Fibroblast of peridontal ligament (primary cell): ENCODE data around the gene SORCS2.

ENCODE experiments used
- DNase-seq: peaks from one replicate; pipeline ENCODE4 v3.0.0-alpha.2; 2010; ENCODE audit errors: extremely low read depth

The SORCS2 gene

DNA sequence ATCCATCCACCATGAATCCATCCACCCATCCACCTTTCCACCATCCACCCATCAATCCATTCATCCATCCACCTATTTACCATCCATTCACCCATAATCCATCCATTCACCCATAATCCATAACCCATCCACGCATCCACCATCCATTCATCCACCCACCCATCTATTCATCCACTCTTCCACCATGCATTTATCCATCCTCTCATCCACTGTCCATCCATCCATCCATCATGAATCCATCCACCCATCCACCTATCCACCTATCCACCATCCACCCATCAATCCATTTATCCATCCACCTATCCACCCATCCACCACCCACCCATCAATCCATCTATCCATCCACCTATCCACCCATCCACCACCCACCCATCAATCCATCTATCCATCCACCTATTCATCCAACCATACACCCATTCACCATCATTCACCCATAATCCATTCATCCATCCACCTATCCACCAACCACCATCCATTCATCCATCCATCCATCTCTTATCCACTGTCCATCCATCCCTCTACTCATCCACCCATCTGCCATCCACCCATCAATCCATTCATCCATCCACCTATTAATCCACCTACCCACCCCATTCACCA lies 422.1 kb downstream of the SORCS2 start:
- DNase-seq, result no peak

DNA sequence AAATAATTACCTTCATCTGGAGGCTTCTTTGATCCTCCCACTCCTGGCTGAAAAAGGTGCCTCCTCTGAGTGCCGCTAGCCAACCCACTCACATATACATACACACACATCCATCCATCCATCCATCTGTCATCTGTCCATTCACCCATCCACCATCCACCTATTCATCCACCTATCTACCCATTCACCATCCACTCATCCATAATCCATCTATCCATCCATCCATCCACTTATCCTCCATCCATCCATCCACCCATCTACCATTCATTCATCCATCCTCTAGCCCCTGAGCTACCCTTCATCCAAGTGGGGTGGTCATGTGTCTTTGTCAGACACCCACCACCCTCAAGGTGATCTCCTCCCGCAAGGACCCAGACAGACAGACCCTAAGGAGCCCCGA lies 423.9 kb downstream of the SORCS2 start:
- no peak for DNase-seq

DNA sequence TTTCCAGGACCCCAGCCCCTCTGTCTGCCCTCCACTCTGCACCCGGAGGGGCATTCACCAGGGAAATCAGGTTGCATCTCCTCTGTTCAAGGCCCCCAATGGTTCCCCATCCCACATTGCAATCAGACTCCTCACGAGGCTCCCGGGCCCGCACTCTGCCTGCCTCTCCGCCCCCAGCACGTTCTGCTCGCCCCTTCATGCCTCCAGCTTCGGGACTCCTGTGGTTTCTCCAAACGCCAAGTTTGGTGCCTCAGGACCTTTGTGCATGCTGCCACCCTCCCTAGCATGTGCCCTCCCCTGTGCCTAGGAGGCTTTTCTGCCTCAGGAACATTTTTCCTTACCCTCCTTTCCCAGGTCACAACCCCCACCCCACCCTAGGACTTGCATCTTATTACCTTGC lies 426.0 kb downstream of the SORCS2 start:
- no peak for DNase-seq

DNA sequence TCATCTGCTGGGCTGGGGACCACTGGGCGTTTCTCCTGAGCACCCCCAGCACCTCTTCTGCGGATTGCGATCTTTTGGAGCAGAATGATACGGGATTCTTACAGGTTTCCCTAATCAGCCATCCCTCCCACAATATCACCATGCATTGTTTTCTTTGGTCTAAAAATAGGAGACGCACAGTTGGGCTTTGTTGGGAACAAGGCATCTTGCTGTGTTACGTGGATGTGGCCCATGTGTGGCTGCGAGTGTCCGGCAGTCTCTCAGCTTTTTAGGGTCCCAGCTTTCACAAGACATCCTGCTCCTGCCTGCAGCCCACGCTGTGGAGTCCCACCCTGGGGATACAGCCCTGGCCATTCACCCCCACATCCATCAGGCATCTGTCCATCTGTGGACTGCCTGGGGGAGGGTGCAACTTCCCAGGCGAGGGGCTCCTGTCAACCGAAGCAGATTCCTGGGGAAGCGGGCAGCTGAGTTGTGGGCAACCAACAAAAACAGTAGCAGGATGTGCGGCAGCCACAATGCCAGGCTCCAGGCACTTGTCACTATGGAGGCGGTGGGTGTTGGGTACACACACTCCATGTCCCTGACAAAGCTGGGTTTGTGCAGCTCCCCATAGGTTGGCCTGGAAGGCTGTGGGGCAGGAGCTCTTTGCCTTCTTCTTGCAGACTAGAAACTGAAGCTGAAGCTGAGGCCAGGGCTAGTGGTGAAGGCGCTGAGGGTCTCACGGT lies 427.9 kb downstream of the SORCS2 start:
- no peak for DNase-seq

DNA sequence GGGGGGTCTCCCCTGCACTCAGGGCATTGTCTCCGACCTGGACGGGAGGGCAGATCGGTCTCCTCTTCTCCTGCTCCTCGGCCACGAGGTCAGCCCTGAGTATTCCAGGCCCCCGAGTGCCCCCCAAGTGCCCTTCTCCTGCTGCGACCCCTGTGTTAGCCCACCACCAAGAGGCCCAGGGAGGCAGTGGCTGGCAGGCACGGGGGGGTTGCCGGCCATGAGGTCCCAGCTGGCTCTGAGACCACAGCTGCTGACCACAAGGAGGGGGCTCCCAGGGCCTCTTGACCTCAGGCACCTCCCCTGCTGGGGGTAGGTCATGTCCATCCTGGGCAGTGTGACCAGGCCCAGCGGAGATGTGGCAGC lies 428.5 kb downstream of the SORCS2 start:
- DNase-seq, result no peak

DNA sequence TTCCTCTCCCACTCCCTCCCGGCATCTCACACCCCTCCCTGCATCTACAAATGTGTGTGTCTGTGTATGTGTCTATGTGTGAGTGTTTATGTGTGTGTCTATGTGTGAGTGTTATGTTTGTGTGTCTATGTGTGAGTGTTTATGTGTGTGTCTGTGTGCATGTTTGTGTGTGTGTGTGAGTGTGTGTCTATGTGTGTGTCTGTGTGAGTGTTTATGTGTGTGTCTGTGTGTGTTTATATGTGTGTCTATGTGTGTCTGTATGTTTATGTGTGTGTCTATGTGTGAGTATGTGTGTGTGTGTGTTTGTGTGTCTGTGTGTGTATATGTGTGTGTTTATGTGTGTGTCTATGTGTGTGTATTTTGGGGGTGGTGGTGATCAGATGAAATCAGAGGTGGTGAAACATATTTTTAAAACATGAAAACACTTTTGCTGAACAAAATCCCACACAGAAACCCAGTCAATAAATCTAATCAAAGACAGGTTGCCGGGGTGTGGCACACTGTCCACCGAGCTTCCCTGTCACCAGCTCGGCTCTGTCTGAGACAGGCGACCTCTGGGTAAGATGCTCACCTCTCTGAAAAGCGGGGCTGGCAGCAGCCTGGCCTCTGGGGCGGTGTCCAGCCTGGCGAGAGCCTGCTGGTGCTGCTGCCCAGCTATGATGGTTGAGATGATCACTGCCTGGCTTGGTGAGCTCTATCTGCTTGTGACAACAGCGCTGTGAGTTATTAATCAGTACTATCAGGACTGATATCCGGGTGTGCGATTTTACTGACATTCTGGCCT lies 429.1 kb downstream of the SORCS2 start:
- DNase-seq, result no peak

DNA sequence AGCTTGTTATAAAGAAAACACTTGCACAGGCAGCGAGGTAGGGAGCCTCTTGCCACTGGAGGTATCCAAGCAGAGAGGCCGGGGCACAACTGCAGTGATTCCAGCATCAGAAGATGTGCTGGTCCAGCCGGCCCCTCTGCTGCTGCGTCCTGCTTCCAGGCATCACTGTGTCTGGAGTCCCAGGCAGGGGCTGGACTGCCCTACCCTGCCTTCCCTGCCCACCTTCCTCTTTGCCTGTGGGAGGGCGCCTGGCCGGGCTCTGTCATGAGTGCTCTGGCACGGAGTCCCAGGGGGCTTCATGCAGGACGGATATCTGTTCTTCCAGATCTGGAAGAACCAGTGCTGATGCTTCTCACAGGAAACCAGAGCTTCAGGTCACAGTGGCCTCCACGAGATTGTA lies 430.0 kb downstream of the SORCS2 start:
- no peak for DNase-seq

DNA sequence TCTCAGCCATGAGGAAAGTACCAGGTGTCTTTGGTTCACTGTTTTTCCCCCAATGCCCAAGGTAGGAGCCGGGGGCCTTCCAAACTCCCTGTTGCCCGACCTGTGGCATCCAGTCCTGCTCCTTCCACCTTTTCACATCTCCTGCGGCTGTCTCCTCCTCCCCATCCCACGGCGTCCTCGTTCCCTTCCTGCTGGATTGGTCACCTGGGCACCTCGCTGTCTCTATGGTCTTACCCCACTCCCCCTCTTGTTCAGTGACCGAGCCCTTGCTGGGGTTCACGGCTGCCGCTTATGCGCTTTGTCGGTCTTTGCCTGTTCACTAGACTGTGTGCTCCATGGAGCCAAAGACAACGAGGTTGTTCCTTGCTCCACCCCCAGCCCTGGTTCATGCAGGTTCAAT lies 431.1 kb downstream of the SORCS2 start:
- DNase-seq, result no peak

DNA sequence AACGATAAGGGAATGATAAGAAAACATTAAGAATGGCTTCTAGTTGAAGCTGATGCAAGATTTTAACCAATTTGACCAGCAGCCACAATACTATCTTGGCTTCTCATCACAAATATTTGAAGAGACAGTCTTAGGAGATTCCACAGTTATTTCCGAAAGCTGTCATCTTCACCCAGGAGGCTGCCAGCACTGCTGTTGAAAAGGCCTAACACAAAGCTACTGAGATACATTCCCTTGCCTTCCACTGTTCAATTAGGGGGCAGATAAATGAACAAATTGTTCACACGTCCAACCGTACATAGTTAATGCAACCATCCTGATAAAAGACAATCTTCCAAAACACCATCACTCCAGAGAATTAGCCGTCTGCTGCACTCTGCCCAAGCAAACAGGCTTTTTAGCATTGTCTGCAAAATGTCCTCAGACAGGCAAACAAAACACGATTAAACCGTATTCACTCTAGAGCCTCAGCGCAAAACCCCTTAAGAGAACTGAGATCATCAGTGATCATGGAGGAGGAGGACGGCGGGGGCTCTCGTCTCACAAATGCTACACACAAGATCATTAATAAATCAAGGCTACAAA lies 432.1 kb downstream of the SORCS2 start:
- DNase-seq, result no peak

DNA sequence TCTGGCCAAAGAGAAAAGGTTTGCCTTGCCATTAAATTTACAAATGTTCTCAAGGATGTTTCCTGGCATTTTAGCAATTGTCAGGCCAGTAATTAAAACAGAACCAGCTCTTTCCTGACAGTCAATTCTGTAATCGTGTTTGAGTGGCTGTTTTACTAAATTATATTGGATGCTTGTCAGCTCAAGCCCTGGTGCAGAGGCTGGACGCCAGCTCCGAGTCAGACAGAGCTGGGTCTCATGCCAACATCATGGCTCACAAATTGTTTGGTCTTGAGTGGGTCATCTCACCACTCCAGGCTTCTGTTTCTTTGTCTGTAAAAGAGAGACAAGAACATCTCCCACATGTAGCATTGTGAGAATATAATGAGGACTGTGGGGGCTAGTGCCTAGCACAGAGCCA lies 432.7 kb downstream of the SORCS2 start:
- DNase-seq, result peak; percentile 42

DNA sequence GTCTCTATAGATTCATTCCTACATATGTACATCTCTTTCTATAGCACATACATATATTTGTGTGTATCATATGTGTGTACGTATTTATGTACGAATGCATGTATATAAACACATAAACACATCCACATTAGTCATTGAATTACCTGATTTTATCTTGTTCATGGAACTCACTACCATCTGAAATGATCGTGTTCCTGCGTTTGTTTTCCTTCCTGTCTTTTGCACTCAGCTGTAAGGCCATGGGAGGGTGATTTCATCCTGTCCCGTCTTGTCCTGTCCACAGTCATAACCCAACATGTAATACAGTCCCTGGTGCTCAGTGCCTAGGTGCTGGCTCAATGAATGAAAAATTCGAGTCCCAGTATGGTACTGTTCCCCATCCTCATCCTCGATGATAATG lies 434.2 kb downstream of the SORCS2 start:
- DNase-seq, result no peak

DNA sequence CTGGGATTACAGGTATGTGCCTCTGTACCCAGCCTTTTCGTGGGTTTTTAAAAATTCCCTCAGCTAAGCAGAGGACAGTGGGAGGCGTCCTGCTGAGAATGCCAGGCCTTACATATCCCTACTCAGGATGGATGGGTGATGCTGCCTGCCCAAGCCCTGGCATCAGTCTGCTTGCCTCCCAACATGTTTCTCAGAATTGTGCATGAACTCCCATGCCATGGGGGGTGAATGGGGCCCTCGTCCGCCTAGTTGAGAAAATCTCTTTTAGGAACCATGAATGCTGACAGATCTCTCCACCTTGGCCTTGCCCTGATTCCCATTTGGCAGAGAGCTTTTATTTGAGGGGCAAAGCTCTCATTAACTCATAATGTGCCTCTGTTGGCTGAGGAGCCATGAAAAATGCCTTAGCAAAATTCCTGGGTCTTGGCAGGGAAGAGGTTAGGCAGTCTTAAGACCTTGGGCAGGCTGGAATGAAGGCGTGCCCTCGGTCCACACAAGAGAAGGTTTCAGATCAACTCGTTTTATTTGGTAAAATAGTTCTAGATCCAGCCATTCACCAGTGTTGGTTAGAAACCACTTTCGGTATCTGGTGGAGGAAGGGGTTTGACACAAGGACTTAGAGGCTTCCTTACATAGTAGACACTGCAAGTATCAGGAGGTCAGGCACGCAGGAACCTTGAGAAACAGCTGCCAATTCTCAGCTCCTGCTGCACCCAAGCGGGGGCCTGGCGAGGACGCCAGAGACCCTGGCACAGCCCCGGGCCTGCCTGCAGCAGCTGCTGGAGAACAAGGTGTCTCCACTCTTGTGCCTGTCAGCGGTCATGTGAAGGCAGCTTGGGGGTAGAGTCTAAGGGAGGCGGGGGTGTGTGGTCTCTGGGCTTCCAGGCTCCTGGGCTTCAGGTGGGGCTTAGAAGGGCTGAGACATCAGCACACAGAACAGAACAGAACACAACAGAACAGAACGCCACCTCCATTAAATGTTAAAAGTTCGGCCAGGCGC lies 435.2 kb downstream of the SORCS2 start:
- no peak for DNase-seq

DNA sequence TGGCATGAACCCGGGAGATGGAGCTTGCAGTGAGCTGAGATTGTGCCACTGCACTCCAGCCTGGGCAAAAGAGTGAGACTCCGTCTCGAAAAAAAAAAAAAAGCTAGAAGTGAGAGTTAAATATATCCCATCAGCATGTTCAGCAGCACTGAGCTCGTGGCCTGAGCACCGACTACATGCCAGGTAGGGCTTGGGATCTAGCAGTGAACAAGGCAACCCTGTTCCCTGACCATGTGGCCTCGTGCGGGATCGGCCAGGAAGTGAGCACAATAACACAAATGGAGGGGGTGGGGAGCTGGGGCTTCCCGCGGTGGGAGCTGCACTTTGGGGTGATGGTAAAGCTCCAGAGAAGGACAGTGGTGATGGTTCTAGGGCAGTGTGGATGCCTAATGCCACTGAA lies 436.1 kb downstream of the SORCS2 start:
- DNase-seq, result no peak

DNA sequence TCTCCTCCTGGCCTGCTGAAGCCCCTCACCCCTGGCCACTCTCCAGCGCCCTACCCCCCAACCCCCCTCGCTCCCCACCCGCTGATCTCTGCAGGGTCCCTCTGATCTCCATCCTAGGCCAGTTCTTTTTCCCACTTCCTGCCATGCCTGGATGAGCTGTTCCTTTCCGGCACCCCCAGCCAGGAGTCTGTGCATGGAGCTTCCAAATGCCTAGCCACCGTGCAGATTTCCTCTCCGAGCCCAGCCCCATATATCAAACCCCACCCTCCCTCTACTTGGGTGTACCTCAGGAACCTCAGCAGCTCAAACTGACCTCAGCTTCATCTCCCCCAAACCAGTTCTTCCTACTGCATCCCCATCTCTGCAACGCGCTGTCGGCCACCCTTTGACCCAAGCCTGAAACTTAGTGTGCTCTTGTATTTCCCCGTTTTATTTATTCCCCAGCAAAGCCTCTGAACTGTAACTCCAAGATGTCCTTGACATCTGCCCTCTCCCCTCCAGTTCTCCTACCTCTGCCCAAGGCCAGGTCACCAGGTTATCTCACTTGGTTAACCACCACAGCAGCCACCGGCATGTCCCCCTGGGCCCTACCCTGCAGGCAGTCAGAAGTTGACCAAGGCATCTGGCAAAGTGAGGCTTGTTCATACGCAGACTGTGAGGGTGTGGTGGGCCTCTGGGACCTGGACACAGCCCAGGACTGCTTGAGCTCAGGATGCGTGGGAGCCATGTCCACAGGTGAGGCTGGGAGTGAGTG lies 437.3 kb downstream of the SORCS2 start:
- DNase-seq, result no peak

DNA sequence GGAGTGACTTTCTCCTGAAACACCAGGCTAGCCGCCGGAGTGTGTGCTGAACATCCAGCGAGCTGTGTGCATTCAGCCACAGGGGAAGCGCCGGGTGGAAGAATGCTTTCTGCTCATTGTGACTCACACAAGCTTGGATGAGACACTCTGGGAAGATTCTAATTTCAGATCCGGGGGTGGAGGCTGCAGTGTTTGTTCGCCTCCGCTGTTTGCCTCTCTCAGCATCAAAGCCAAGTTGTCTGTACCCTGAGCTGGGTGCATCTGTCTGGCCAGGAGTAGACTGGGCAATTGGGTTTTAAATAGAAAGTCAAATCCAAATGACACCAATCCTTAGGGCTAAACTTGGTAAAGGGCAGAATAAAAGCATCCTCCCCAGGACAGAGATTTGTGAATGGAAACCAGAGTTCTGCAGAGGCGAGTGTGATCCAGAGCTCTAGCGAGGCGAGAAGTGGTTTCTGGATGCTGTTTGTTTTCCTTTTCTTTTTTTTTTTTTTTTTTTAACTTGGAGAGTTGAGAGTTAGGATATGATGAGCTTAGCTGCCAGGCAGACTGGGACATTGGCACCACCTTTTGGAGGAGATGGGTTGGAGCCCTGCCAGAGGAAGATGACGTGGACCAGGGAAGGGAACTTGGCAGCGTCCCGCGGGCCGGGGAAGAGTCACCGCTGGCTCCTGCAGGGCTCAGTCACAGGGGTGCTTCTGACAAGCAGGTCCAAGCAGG lies 438.4 kb downstream of the SORCS2 start:
- DNase-seq, result peak; percentile 75

DNA sequence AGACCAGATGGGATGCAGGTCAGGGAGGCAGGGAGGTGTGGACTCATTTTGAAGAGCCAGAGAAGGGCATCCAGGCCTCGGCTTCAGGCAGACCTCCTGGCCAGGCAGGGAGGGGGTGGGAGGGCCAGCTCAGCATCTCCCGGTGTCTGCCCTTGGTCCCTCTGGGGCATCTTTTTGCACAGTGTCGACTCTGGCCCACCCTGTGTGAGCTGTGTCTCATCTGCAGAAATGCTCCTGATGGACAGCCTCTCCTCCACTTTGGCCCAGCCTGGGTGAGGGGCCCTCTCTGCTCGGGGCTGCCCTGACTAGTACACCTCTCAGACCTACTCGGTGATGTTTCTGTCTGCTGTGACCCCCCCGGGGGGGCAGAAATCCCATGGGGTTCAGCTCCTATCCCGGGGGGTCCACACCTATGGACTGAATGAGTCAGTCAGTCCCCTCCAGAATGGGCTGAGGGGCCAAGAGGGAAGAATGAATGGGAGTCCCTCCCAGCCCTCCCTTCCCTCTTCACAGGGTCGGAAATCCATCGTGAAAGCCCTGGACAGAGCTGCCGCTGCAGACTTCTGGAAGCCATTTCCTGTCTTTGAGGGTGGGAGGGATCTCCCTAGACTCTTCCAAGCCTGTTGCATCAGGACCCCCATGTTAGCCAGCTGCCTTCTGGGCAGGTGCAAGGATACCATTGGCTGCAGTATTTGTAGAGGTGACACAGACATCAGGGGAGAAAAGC lies 439.1 kb downstream of the SORCS2 start:
- no peak for DNase-seq

DNA sequence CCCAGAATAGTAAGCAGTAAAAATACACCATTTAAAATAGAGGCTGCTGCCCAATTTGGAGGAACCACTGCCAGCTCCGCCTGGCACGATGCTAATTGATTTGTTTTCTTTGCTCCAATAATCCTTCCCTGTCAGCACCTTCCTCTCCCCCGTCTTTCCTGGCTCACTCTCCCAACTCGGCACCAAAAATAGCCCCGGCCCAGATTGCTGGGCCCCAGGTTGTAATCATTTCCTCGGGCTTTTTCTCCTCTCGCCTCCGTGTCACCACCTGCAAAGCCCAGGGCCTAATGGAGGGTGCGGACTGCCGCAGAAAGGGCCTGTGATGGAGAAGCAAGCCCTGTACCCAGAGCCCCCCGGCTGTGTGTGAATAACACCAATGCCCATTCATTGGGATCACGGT lies 440.0 kb downstream of the SORCS2 start:
- no peak for DNase-seq

DNA sequence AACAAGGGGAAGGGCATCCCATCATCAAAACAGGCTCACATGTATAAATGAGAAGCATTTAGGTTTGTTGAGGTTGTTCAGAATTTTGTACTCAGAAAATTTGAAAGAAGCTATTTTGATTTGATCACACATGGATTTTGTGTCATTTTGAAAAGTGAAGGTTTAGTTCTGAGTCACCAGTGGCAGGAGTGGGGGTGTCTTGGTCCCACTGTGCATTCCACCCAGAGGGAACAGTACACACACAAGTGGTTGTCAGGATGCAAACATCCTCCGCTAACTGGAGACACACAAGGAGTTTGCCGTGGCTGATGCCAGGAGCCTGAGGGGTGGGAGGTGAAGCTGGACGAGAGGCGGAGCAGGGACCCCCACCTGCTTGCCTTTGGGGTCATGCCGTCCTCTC lies 440.6 kb downstream of the SORCS2 start:
- DNase-seq, result no peak

DNA sequence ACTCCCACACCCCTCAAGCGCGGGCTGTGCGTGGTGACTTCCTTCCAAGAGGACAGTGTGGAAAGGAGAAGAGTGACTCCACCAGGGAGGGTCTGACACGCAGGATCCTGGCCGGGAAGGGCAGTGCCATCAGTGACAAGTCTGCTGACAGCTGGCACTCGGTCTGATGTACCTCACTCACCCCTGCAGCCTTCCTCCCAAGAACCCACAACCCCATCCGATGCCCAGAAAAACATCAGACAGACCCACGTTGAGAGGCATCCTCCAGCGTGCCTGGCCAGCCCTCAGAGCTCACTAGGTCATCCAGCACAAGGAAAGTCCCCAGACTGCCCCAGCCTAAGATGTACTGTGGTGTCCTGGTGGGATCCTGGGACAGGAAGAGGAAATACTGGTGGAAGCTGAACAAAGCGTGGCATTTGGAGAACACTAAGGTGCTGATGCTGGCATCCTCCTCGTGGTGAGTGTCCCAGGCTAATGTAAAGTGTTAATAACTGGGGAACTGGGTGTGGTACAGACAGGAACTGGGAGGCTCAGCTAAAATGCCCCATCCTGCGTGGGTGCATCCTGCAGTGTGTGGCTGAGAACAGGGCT lies 442.4 kb downstream of the SORCS2 start:
- no peak for DNase-seq
